ENCODE data around the gene PRKCA.
"Not testable (repeated sequence)": the region's sequence is repeated elsewhere in the genome, so short reads cannot be mapped to it uniquely, and the experiment has no call there.

The PRKCA gene

GRCh38 chr17:66474258-66474657 lies 171.8 kb downstream of the PRKCA start:
- H3K9me3 ChIP-seq (ENCODE audit: control insufficient read depth, insufficient read depth, low read length): no peaks in the 10 kb centered on the region
- no peaks in the 10 kb centered on the region for H3K36me3 ChIP-seq (ENCODE audit: insufficient read depth, low read length)
- no peak overlapping the region for H3K9ac ChIP-seq (ENCODE audit: low read depth, low read length)
- H3K4me1 ChIP-seq (ENCODE audit: insufficient read depth, low read length): peaks cover 30% of the 10 kb centered on the region

- peaks cover 23% of the 10 kb centered on the region for H3K4me1 ChIP-seq (ENCODE audit: insufficient read depth, low read length)
- H3K9me3 ChIP-seq (ENCODE audit: control insufficient read depth, insufficient read depth, low read length): no peaks in the 10 kb centered on the region
- no peak overlapping the region for H3K9ac ChIP-seq (ENCODE audit: low read depth, low read length)
- H3K36me3 ChIP-seq (ENCODE audit: insufficient read depth, low read length): no peaks in the 10 kb centered on the region
Observed at GRCh38 chr17:66474806-66475497, 172.5 kb downstream of the PRKCA start.

DNA sequence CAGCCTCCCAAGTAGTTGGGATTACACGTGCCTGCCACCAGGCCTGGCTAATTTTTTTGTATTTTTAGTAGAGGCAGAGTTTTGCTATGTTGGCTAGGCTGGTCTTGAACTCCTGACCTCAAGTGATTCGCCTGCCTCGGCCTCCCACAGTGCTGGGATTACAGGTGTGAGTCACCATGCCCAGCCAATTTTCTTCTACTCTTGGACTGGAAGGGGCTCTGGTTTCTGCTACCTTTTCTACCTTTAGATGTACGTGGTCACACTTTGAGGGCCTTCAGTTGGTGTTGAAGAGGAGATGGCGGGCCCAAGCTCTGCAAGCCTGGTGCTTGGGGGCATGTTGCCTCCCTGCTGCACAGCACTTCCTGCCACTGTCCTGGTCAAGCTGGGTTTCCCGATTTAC lies 173.6 kb downstream of the PRKCA start:
- Histone ChIP-seq H3K9me3 (ENCODE audit: control insufficient read depth, insufficient read depth, low read length) (no peaks in the 10 kb centered on the region), H3K36me3 (ENCODE audit: insufficient read depth, low read length) (no peaks in the 10 kb centered on the region)

GRCh38 chr17:66477615-66478283 lies 175.3 kb downstream of the PRKCA start:
- Histone ChIP-seq H3K4me1 (ENCODE audit: insufficient read depth, low read length) (peaks cover 28% of the 10 kb centered on the region), H3K9ac (ENCODE audit: low read depth, low read length) (no peak overlapping the region), H3K36me3 (ENCODE audit: insufficient read depth, low read length) (no peaks in the 10 kb centered on the region), H3K9me3 (ENCODE audit: control insufficient read depth, insufficient read depth, low read length) (no peaks in the 10 kb centered on the region)

More for the DNA sequence above, 173.6 kb downstream of the PRKCA start:
- H3K9ac ChIP-seq (ENCODE audit: low read depth, low read length): no peak overlapping the region
- H3K4me1 ChIP-seq (ENCODE audit: insufficient read depth, low read length): peaks cover 30% of the 10 kb centered on the region

- H3K9me3 ChIP-seq (ENCODE audit: control insufficient read depth, insufficient read depth, low read length); H3K9ac ChIP-seq (ENCODE audit: low read depth, low read length); H3K36me3 ChIP-seq (ENCODE audit: insufficient read depth, low read length): not testable (repeated sequence)
- H3K4me1 ChIP-seq (ENCODE audit: insufficient read depth, low read length): peaks cover 21% of the 10 kb centered on the region
Observed at GRCh38 chr17:66479230-66479889, 176.9 kb downstream of the PRKCA start.

DNA sequence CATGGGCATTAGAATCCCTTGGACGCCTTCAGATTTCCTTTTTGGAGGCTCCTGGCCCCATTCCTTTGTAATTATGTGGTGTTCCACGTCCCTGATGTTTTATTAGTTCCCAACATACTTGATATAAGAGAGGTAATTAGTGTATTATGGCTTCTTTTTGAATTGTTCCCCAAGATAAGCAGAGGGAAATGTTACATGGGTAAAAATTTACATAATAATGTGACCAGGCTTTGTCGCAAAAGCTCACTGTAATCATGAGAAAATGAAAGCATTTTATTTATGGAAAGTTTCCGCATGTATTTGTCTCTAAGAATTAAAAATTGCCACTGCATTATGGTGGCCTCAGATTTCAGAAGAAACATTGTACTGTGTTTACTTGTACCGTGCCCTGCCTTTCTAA lies 177.8 kb downstream of the PRKCA start:
- no peaks in the 10 kb centered on the region for H3K9me3 ChIP-seq (ENCODE audit: control insufficient read depth, insufficient read depth, low read length)
- H3K4me1 ChIP-seq (ENCODE audit: insufficient read depth, low read length): peaks cover 16% of the 10 kb centered on the region
- no peak overlapping the region for H3K9ac ChIP-seq (ENCODE audit: low read depth, low read length)
- no peaks in the 10 kb centered on the region for H3K36me3 ChIP-seq (ENCODE audit: insufficient read depth, low read length)

GRCh38 chr17:66480802-66481201 lies 178.4 kb downstream of the PRKCA start:
- no peaks in the 10 kb centered on the region for H3K36me3 ChIP-seq (ENCODE audit: insufficient read depth, low read length)
- H3K4me1 ChIP-seq (ENCODE audit: insufficient read depth, low read length): peaks cover 15% of the 10 kb centered on the region
- H3K9me3 ChIP-seq (ENCODE audit: control insufficient read depth, insufficient read depth, low read length): no peaks in the 10 kb centered on the region
- no peak overlapping the region for H3K9ac ChIP-seq (ENCODE audit: low read depth, low read length)

DNA sequence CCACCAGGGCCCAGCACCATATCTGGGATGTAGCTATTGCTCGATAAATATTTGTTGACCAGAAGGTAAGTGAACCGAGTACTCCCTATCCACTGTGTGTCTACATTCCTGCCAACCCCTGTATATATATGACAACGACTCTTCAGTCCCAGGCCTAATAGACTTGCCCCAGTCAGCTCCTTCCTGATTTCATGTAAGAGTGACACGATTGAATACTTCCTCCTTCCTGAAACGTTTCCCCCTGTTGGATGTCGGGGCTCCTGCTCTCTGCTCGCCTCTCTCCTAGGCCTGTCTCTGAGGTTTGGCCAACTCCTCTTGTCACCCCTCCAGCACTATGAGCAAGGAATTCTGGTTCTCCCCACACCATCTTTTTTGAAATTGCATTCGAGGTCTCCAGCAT lies 178.9 kb downstream of the PRKCA start:
- Histone ChIP-seq H3K9ac (ENCODE audit: low read depth, low read length) (no peak overlapping the region), H3K9me3 (ENCODE audit: control insufficient read depth, insufficient read depth, low read length) (no peaks in the 10 kb centered on the region), H3K36me3 (ENCODE audit: insufficient read depth, low read length) (no peaks in the 10 kb centered on the region), H3K4me1 (ENCODE audit: insufficient read depth, low read length) (peaks cover 15% of the 10 kb centered on the region)

- no peak overlapping the region for H3K9ac ChIP-seq (ENCODE audit: low read depth, low read length)
- no peaks in the 10 kb centered on the region for H3K9me3 ChIP-seq (ENCODE audit: control insufficient read depth, insufficient read depth, low read length)
- H3K4me1 ChIP-seq (ENCODE audit: insufficient read depth, low read length): peaks cover 15% of the 10 kb centered on the region
- no peaks in the 10 kb centered on the region for H3K36me3 ChIP-seq (ENCODE audit: insufficient read depth, low read length)
Observed at GRCh38 chr17:66483906-66484305, 181.5 kb downstream of the PRKCA start.

- no peaks in the 10 kb centered on the region for H3K36me3 ChIP-seq (ENCODE audit: insufficient read depth, low read length)
- no peaks in the 10 kb centered on the region for H3K9me3 ChIP-seq (ENCODE audit: control insufficient read depth, insufficient read depth, low read length)
- peaks cover 13% of the 10 kb centered on the region for H3K4me1 ChIP-seq (ENCODE audit: insufficient read depth, low read length)
- H3K9ac ChIP-seq (ENCODE audit: low read depth, low read length): no peak overlapping the region
Observed at GRCh38 chr17:66485309-66485947, 183.0 kb downstream of the PRKCA start.

DNA sequence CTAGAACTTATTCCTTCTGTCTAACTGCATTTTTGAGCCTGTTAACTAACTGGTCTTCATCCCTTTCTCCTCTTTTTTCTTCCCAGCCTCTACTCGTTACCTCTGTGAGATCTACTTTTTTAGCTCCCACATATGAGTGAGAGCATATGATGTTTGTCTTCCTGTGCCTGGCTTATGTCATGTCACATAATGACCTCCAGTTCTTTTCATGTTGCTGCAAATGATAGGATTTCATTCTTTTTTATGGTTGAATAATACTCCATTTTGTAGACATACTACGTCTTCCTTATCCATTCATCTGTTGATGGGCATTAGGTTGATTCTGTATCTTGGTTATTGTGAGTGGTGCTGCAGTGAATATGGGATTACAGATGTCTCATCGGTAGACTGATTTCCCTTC lies 184.7 kb downstream of the PRKCA start:
- Histone ChIP-seq H3K9ac (ENCODE audit: low read depth, low read length) (no peak overlapping the region), H3K9me3 (ENCODE audit: control insufficient read depth, insufficient read depth, low read length) (no peaks in the 10 kb centered on the region), H3K4me1 (ENCODE audit: insufficient read depth, low read length) (peaks cover 8% of the 10 kb centered on the region), H3K36me3 (ENCODE audit: insufficient read depth, low read length) (no peaks in the 10 kb centered on the region)

- Histone ChIP-seq H3K9ac (ENCODE audit: low read depth, low read length) (no peak overlapping the region), H3K9me3 (ENCODE audit: control insufficient read depth, insufficient read depth, low read length) (no peaks in the 10 kb centered on the region), H3K36me3 (ENCODE audit: insufficient read depth, low read length) (no peaks in the 10 kb centered on the region), H3K4me1 (ENCODE audit: insufficient read depth, low read length) (peaks cover 15% of the 10 kb centered on the region)
Observed at GRCh38 chr17:66487981-66488468, 185.6 kb downstream of the PRKCA start.

DNA sequence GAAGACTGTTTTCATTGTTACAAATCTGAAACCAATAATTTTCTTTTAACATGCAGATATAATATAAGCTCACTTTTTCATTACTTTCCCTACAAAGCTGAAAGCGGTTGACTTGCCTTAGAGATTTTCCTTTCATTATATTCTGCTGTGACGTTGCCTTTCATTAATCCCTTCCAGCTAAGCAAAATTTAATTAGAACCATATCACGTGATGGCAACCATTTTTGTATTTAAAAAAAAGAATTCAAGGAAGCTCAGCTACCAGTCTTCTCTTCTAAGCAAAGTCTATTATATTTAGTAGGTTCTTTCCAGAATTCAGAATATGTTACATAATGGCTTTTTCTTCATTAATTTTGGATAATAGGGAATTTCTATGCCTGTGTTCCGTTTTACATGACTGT lies 186.5 kb downstream of the PRKCA start:
- Histone ChIP-seq H3K36me3 (ENCODE audit: insufficient read depth, low read length) (no peaks in the 10 kb centered on the region), H3K9me3 (ENCODE audit: control insufficient read depth, insufficient read depth, low read length) (no peaks in the 10 kb centered on the region), H3K9ac (ENCODE audit: low read depth, low read length) (no peak overlapping the region), H3K4me1 (ENCODE audit: insufficient read depth, low read length) (peaks cover 23% of the 10 kb centered on the region)

DNA sequence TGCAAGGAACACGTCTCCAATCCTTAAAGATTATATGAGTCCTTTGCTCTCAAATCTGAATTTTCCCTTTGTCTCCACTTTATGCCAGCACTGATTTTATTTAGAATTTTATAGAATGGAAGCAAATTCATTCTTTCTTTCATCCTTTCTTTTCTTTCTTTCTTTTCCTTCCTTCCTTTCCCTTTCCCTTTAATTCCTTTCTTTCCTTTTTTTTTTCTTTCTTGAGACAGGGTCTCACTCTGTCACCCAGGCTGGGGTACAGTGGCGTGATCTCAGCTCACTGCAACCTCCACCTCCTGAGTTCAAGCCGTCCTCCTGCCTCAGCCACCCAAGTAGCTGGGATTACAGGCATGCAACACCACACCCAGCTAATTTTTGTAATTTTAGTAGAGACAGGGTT lies 187.2 kb downstream of the PRKCA start:
- H3K9me3 ChIP-seq (ENCODE audit: control insufficient read depth, insufficient read depth, low read length); H3K36me3 ChIP-seq (ENCODE audit: insufficient read depth, low read length); H3K9ac ChIP-seq (ENCODE audit: low read depth, low read length): not testable (repeated sequence)
- peaks cover 30% of the 10 kb centered on the region for H3K4me1 ChIP-seq (ENCODE audit: insufficient read depth, low read length)
